Prostate gland (tissue), 2 donors: Measurements from ENCODE around the gene FARS2.

Source experiments
- CTCF ChIP-seq, 4 experiments: fragments of 200-600 bp in 2 of 4; fragments of 450-650 bp in 2 of 4; sonication (generic) in 2 of 4; IDR thresholded peaks; 1 replicate in 3 of 4; 2 replicates in 1 of 4; pipeline ENCODE4 v1.5.1; 2016 to 2019; ENCODE audit warnings: antibody characterized with exemption in 4 of 4, mild to moderate bottlenecking in 2 of 4, moderate library complexity in 2 of 4
- POLR2A ChIP-seq: fragments of 450-650 bp; IDR thresholded peaks from one replicate; pipeline ENCODE4 v1.6.1; 2016; ENCODE audit warnings: antibody characterized with exemption, mild to moderate bottlenecking

- no peak for TF ChIP-seq CTCF (IDR thresholded peaks at IDR 0.05)
- no peak for TF ChIP-seq POLR2A
Observed at GRCh38 chr6:5367510-5367909, 106.2 kb downstream of the FARS2 start.
